K562 (cell line): ENCODE data around the gene FAM187B. TPM values are rescaled to one million over a fixed set of nuclear protein-coding genes. Genes with fewer than 3 reads are reported as not detected.

ENCODE experiments used
- ATAC-seq: fragments of 200-7000 bp; cut with Tn5 transposase; 3 replicates; pipeline ENCODE4 v1.9.1; 2020; ENCODE audit warnings: moderate library complexity
- BruUV-seq: library from RNA; stranded (reverse); fragments of 400-500 nt; replicated peaks from 2 replicates; lab custom pipeline; 2021; lab: Mats Ljungman, UMichigan
- CTCF ChIA-PET: fragments of 300-600 bp; formaldehyde crosslinking; extraction: SDS; loops from one replicate; lab custom pipeline; 2021; ENCODE audit warnings: low intra/inter-chr PET ratio; lab: Yijun Ruan, JAX
- POLR2A ChIA-PET: fragments of 300-600, 350-650 bp; sonication (Branson Sonifier 250); formaldehyde crosslinking; extraction: SDS; loops from one replicate; lab custom pipeline; 2021; ENCODE audit warnings: antibody characterized with exemption, inconsistent platforms; lab: Yijun Ruan, JAX
- DNase-seq, 4 experiments: peaks; one replicate each; pipeline versions ENCODE4 v3.0.0 to v3.0.0-alpha.2; 2011 to 2018; ENCODE audit warnings: low spot score in 3 of 4, mixed read lengths in 3 of 4; ENCODE audit errors: extremely low read depth in 1 of 4
- FAIRE-seq: peaks from 2 replicates; lab custom pipeline; 2011; peaks lifted over from hg19 to GRCh38; lab: Jason Lieb, UNC
- H2AFZ ChIP-seq: 2 replicates; pipeline ENCODE4 v1.6.0; 2011; ENCODE audit warnings: low read depth, low read length, control low read depth, inconsistent platforms
- H3K27ac ChIP-seq: fragments of 200-600 bp; 3 replicates; pipeline ENCODE4 v1.8.0; 2011; ENCODE audit warnings: low read depth, mild to moderate bottlenecking, control low read depth, inconsistent platforms, low read length, moderate library complexity, mixed read lengths; ENCODE audit errors: extremely low read depth
- H3K27me3 ChIP-seq, 2 experiments: fragments of 300-600 bp in 1 of 2; 2 replicates in 1 of 2; 3 replicates in 1 of 2; pipeline versions ENCODE4 v1.6.0 to v1.8.0; 2011; ENCODE audit warnings: inconsistent platforms in 2 of 2, low read length in 2 of 2, mild to moderate bottlenecking in 1 of 2, mixed read lengths in 1 of 2, moderate library complexity in 1 of 2; ENCODE audit not compliant: control insufficient read depth in 2 of 2, insufficient read depth in 2 of 2
- H3K36me3 ChIP-seq: fragments of 300-600 bp; 3 replicates; pipeline ENCODE4 v1.8.0; 2011; ENCODE audit warnings: mild to moderate bottlenecking, low read length, inconsistent platforms; ENCODE audit not compliant: control insufficient read depth, insufficient read depth
- H3K4me1 ChIP-seq, 2 experiments: fragments of 200-600 bp in 1 of 2; replicated peaks in 1 of 2; 2 replicates in 1 of 2; 3 replicates in 1 of 2; pipeline versions ENCODE4 v1.5.1 to v1.8.0; 2011; ENCODE audit warnings: inconsistent platforms in 2 of 2, low read length in 2 of 2, mild to moderate bottlenecking in 1 of 2, mixed read lengths in 1 of 2, moderate library complexity in 1 of 2; ENCODE audit not compliant: control insufficient read depth in 2 of 2, insufficient read depth in 2 of 2
- H3K4me2 ChIP-seq: 2 replicates; pipeline ENCODE4 v1.6.1; 2011; ENCODE audit warnings: low read length, control low read depth, inconsistent platforms, mixed read lengths; ENCODE audit not compliant: insufficient read depth
- H3K4me3 ChIP-seq: fragments of 200-600 bp; sonication (generic), shearing (Covaris generic); 2 replicates; pipeline ENCODE4 v1.5.1; 2016; ENCODE audit warnings: control low read depth, inconsistent platforms
- H3K79me2 ChIP-seq: fragments of 200-600 bp; 3 replicates; pipeline ENCODE4 v1.8.0; 2011; ENCODE audit warnings: low read length, inconsistent platforms; ENCODE audit not compliant: control insufficient read depth, insufficient read depth
- H3K9ac ChIP-seq, 2 experiments: 2 replicates each; pipeline versions ENCODE4 v1.6.0 to v1.6.1; 2011; ENCODE audit warnings: low read depth in 2 of 2, low read length in 2 of 2, control low read depth in 1 of 2, inconsistent platforms in 1 of 2, mild to moderate bottlenecking in 1 of 2, mixed read lengths in 1 of 2; ENCODE audit not compliant: insufficient read depth in 1 of 2
- H3K9me1 ChIP-seq: one replicate; pipeline ENCODE4 v1.6.0; 2011; ENCODE audit warnings: inconsistent platforms, mild to moderate bottlenecking, low read length, moderate library complexity; ENCODE audit not compliant: control insufficient read depth, insufficient read depth
- H3K9me3 ChIP-seq: replicated peaks from 2 replicates; pipeline ENCODE4 v1.5.1; 2011; ENCODE audit warnings: low read depth, low read length, inconsistent platforms; ENCODE audit not compliant: control insufficient read depth, insufficient read depth
- H4K20me1 ChIP-seq: replicated peaks from 2 replicates; pipeline ENCODE4 v1.6.1; 2011; ENCODE audit warnings: low read length, inconsistent platforms, mixed read lengths; ENCODE audit not compliant: control insufficient read depth, insufficient read depth
- CBFB ChIP-seq: sonication (generic); formaldehyde crosslinking; IDR thresholded peaks from 2 replicates; pipeline ENCODE4 v1.4.0; 2020; ENCODE audit warnings: mild to moderate bottlenecking, missing genetic modification reagents
- TEAD1 ChIP-seq, 2 experiments: fragments of 450-650 bp in 1 of 2; sonication (generic) in 1 of 2; formaldehyde crosslinking; IDR thresholded peaks; 2 replicates each; pipeline versions ENCODE4 v1.4.0 to v1.8.0; 2020 to 2022; ENCODE audit warnings: mild to moderate bottlenecking in 2 of 2, missing genetic modification reagents in 1 of 2
- USF1 ChIP-seq: sonication (generic); formaldehyde crosslinking; IDR thresholded peaks from 2 replicates; pipeline ENCODE4 v1.9.0; 2022; ENCODE audit warnings: mild to moderate bottlenecking, missing genetic modification reagents
- ZNF24 ChIP-seq: fragments of 450-650 bp; IDR thresholded peaks from 2 replicates; pipeline ENCODE4 v1.6.1; 2016
- whole genome bisulfite sequencing: fragments of 100-300 bp; shearing (Covaris generic); methylation state at CpG from one replicate; pipeline ENCODE4 v1.1.6; 2016; ENCODE audit warnings: low coverage, mixed read lengths; ENCODE audit not compliant: insufficient coverage; ENCODE audit errors: missing lambda C conversion rate; 5-methylcytosine and 5-hydroxymethylcytosine counted together
- in situ Hi-C: fragments of 300-500 bp; cut with MboI; formaldehyde crosslinking; loops from 4 replicates; pipeline ENCODE4 v1.15.0; 2018; ENCODE audit warnings: inconsistent platforms, mixed read lengths
- intact Hi-C: fragments of 100-400 bp; cut with micrococcal nuclease; formaldehyde crosslinking; loops from 2 replicates; pipeline ENCODE4 v1.14.2; 2022
- polyA plus RNA-seq, 8 experiments: library from polyadenylated mRNA; depleted of rRNA in 4 of 8; stranded (reverse) in 5 of 8; unstranded in 3 of 8; fragments of >200 nt; fragmentation: Nextera tagmentation in 2 of 8; fragmentation: Illumina TruSeq in 1 of 8; extraction: Ambion mirVana in 2 of 8; extraction: Trizol in 1 of 8; gene quantifications; 2 replicates each; pipeline versions ENCODE4 v1.2.1 to v1.2.3, GENCODE V29; 2011 to 2014; ENCODE audit warnings: inconsistent platforms in 1 of 8, missing spikeins in 1 of 8
- total RNA-seq, 7 experiments: library from RNA; depleted of rRNA in 6 of 7; stranded (reverse); fragments of >200 nt in 6 of 7; fragmentation: Illumina TruSeq in 2 of 7; extraction: Trizol in 2 of 7; gene quantifications; 2 replicates each; pipeline versions ENCODE4 v1.2.1 to v1.2.3, GENCODE V29; 2011 to 2021; ENCODE audit warnings: low replicate concordance in 1 of 7
- TF ChIP-seq, protein P1 (sequence below): fragments of 250-450 bp; sonication (Bioruptor Pico); IDR thresholded peaks from 2 replicates; pipeline ENCODE4 v1.4.0; 2020; ENCODE audit warnings: mild to moderate bottlenecking, moderate library complexity
- TF ChIP-seq, protein P2 (sequence below): sonication (generic); formaldehyde crosslinking; IDR thresholded peaks from 2 replicates; pipeline ENCODE4 v1.5.0; 2020; ENCODE audit warnings: missing genetic modification reagents
- TF ChIP-seq, protein P3 (sequence below): fragments of 250-450 bp; sonication (Bioruptor Pico); IDR thresholded peaks from 2 replicates; pipeline ENCODE4 v1.5.0; 2022; ENCODE audit warnings: mild to moderate bottlenecking

Gene FAM187B
- total and polyA plus RNA-seq, 9 of the 15 experiments (the other 6 are each of a cell fraction or from before 2014, with no cell fraction given) = 0.04 to 0.09 TPM; not detected in 7

DNA sequence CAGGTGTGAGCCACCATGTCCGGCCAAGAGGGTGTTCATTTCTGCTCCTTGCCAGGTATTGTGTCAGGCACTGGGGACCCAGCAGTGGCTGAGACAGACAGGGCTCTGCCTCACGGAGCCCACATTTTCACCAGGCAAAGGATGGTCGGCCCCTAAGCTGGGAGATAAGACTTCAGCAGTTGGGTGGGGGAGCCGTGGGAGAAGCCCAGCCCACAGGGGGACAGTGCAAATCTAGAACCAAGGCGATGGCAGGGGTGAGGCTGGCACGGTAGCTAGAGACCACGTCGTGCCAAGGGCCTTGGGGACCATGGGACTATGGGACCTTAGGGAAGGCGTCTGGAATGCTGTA, 28.5 kb upstream of the FAM187B start (continued):
- TF ChIP-seq, protein P1, sequence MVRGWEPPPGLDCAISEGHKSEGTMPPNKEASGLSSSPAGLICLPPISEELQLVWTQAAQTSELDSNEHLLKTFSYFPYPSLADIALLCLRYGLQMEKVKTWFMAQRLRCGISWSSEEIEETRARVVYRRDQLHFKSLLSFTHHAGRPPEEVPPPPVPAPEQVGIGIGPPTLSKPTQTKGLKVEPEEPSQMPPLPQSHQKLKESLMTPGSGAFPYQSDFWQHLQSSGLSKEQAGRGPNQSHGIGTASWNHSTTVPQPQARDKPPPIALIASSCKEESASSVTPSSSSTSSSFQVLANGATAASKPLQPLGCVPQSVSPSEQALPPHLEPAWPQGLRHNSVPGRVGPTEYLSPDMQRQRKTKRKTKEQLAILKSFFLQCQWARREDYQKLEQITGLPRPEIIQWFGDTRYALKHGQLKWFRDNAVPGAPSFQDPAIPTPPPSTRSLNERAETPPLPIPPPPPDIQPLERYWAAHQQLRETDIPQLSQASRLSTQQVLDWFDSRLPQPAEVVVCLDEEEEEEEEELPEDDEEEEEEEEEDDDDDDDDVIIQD = no peak
- TF ChIP-seq USF1 (no peak), TEAD1 (CRISPR knock-in tag; IDR thresholded peaks at IDR 0.05) (no peak)

- FAIRE-seq = no peak
- H4K20me1 ChIP-seq = no peaks in the 10 kb centered on the region
- 26% methylated on average over 2 of the region's 2 CpGs for WGBS
- ATAC-seq = no peak
- no peaks in the 10 kb centered on the region for H3K9me3 ChIP-seq
- TF ChIP-seq CBFB (no peak), ZNF24 (peak; percentile 86)
- TF ChIP-seq, protein P2, sequence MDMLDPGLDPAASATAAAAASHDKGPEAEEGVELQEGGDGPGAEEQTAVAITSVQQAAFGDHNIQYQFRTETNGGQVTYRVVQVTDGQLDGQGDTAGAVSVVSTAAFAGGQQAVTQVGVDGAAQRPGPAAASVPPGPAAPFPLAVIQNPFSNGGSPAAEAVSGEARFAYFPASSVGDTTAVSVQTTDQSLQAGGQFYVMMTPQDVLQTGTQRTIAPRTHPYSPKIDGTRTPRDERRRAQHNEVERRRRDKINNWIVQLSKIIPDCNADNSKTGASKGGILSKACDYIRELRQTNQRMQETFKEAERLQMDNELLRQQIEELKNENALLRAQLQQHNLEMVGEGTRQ (CRISPR knock-in tag) = no peak
- TF ChIP-seq, protein P3, sequence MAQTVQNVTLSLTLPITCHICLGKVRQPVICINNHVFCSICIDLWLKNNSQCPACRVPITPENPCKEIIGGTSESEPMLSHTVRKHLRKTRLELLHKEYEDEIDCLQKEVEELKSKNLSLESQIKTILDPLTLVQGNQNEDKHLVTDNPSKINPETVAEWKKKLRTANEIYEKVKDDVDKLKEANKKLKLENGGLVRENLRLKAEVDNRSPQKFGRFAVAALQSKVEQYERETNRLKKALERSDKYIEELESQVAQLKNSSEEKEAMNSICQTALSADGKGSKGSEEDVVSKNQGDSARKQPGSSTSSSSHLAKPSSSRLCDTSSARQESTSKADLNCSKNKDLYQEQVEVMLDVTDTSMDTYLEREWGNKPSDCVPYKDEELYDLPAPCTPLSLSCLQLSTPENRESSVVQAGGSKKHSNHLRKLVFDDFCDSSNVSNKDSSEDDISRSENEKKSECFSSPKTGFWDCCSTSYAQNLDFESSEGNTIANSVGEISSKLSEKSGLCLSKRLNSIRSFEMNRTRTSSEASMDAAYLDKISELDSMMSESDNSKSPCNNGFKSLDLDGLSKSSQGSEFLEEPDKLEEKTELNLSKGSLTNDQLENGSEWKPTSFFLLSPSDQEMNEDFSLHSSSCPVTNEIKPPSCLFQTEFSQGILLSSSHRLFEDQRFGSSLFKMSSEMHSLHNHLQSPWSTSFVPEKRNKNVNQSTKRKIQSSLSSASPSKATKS (CRISPR knock-in tag) = no peak
- H3K36me3 ChIP-seq = peaks cover 82% of the 10 kb centered on the region; the same call in 2 of the 3 replicates
- peaks cover 17% of the 10 kb centered on the region for H3K79me2 ChIP-seq
- H3K27ac ChIP-seq = no peak overlapping the region
- in situ Hi-C loops (no loop called here), intact Hi-C loops (no loop called here)
- H3K9ac ChIP-seq = no peak overlapping the region
- no TSS peak for BruUV-seq
- no peak overlapping the region for H2AFZ ChIP-seq
- no peak overlapping the region for H3K4me2 ChIP-seq
- POLR2A ChIA-PET = interaction anchor here (0.6 to 5.9 kb wide), 5 partner anchors 9 to 249 kb away, joined by 3 to 31 read pairs (median 3); no protein-coding TSS in a partner anchor
- H3K27me3 ChIP-seq = no peaks in the 10 kb centered on the region
- no peak overlapping the region for H3K4me3 ChIP-seq
- no peaks in the 10 kb centered on the region for H3K9me1 ChIP-seq
- no peak for DNase-seq
- H3K4me1 ChIP-seq = peaks cover 0 to 12% of the 10 kb centered on the region in 2 experiments; a peak in 2 of 5 replicates
- CTCF ChIA-PET = no interaction called here
These were observed 28.0 kb upstream of the FAM187B start for GRCh38 chr19:35256566-35256965.
